HG03159 (cell line): ENCODE measurements around the gene RHOBTB3.
"Not testable (repeated sequence)": the region's sequence is repeated elsewhere in the genome, so short reads cannot be mapped to it uniquely, and the experiment has no call there.

ENCODE experiments used
- ATAC-seq: cut with Tn5 transposase; IDR thresholded peaks from one replicate; pipeline ENCODE4 v1.9.1; 2021; ENCODE audit warnings: mild to moderate bottlenecking, moderate library complexity; ENCODE audit not compliant: unreplicated experiment

The RHOBTB3 gene

GRCh38 chr5:95730730-95731570 is at the start of gene RHOBTB3:
Gene RHOBTB3 (plus strand): TSS chr5:95731336. CDS start chr5:95731683, 347 bp downstream.
- ATAC-seq, result peak; percentile 38

GRCh38 chr5:95682891-95683290 is 48.2 kb upstream of the RHOBTB3 start, which contains the start of gene SPATA9:
Gene SPATA9 (minus strand): TSS chr5:95682991. CDS start chr5:95682854, 137 bp downstream.
- ATAC-seq, result no peak

GRCh38 chr5:95684361-95684760 is 46.8 kb upstream of the RHOBTB3 start:
- ATAC-seq, result no peak

DNA sequence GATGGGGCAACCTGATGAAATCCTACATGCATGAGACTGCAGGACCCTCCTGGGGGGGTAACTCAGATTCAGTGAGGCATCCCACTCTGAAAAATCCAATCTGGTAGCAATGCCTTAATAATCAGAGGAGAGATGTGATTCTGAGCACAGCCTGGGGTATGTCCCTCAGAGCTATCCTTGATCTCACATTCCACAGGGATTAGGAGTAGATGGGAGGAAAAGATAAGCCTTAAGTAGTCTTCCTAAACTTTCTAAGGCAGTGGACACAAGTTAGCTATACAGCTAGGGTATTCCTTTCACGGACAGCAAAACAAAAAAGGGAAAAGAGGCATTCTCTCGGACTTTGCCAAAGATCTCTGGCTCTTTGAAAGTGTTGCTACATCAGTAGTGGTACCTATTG is 44.5 kb upstream of the RHOBTB3 start:
- ATAC-seq, result no peak

- no peak for ATAC-seq
Measured at GRCh38 chr5:95689680-95690079, 41.5 kb upstream of the RHOBTB3 start.

- ATAC-seq, result no peak
Measured at GRCh38 chr5:95690333-95690732, 40.8 kb upstream of the RHOBTB3 start.

DNA sequence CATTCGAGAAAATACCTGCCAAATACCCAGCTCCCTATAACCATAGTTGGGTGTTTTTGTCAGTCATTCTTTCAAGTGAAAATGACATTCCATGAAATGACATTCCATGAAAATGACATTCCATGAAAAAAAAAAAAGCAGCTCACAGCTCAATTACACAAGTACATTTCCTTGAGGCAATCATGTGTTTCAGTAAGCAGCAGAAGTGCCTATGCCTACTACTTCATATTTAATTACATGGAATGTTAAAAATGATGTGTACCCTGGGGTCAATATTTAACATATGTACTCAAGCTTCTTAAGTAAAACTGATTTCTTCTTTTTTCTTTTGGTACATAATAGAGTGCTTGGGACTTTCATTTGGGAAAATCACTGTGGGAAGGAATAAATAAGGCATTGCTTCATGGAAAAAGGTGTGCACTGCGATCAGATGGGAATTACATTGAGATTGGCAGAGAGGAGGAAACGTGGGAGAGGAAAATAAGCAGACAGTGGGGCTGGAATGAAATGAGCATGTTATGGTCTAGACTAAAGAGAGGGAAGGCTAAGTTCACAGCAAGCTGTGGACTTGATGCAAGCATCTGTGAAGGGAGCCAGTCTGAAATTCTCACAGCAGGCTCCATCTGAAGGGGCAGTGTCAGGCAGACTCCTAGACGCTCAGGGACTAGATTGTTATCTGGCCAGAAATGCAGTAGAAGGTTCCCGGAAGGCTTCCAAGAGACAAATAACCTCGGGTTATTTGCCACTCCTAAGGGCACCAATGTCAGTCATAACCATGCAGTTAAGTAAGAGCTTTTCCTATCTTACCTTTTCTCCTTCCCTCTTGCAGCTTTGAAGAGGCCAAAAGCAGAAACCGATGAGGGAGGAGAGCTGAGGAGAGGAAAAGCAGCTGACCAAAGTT is 33.1 kb upstream of the RHOBTB3 start:
- ATAC-seq, result no peak

DNA sequence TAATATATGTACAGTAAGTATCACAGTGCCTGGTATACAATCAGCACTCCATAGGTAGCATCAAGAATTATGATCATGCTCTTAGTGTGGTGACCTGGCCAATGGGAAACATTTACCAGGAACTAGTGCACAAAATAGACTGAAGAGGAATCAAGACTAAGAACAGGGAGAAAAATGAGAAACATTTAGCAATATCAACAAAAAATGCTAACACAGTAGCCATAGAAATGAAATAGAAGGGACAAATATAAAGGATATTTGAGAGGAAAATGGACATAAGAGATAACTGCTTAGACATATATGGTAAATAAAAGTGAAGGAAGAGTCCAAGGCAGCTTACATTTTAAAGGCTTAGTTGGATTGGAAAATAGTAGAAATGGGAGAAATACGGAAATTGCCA is 31.8 kb upstream of the RHOBTB3 start:
- no peak for ATAC-seq

GRCh38 chr5:95701074-95701473 is 30.1 kb upstream of the RHOBTB3 start:
- ATAC-seq, result no peak

DNA sequence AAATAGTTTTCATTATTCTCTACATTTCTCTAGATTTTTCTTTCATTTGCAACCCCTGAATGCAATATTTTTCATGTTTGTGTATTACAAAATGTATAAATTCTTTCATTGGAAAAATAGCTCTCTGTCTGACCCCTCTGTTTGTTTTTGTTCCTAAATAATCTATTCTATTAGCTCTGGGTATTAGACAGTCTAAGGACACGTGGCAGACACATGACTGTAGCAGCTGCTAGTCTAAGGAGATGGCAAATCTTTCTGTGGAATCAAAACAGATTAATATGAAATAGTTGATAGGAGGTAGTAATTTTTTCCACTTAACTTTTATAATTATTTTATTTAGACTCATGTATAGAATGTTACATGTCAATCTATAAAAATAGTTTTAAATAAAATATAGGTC is 27.0 kb upstream of the RHOBTB3 start:
- ATAC-seq, result no peak

DNA sequence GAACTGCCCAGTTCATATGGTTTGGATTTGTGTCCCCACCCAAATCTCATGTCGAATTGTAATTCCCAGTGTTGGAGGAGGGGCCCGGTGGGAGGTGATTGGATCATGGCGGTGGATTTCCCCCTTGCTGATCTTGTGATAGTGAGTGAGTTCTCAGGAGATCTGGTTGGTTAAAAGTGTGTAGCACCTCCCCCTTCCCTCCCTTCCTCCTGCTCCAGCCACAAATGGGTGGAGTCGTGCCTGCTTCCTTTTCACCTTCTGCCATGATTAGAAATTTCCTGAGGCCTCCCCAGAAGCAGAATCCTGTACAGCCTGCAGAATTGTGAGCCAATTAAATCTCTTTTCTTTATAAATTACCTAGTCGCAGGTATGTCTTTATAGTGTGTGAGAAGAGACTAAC is 24.9 kb upstream of the RHOBTB3 start:
- not testable (repeated sequence) for ATAC-seq

GRCh38 chr5:95707055-95707454 is 24.1 kb upstream of the RHOBTB3 start:
- ATAC-seq, result no peak

DNA sequence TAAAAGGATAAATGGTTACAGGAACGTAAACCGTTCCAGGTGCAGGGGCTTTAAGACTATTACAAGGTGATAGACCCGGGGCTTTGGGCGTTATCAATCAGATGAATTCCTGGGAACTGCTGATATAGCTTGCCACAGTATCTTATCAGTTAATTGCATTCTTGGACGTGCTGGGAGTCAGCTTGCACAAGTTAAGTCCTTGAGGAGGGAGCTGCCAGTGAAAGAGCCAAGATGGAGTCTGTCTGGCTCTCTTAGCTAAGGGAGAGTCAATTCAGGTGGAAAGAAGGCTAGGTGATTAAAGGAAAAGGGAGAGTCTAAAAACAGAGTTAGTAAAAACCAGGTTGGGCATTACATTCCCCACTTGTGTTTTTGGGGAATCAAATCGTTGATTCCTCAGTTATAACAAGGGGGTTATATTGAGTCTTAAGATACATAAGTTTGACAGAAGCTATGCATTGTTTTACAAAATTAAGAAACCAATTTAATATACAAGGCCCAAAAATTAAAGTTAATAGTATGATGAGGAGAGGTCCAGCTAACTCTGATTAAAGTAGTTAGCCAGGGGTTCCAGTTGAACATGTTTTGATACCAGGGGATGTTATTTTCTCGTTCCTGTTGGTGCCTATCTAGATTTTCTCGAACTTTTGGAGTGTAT is 23.5 kb upstream of the RHOBTB3 start:
- ATAC-seq, result not testable (repeated sequence)

GRCh38 chr5:95708876-95709275 is 22.3 kb upstream of the RHOBTB3 start:
- no peak for ATAC-seq

DNA sequence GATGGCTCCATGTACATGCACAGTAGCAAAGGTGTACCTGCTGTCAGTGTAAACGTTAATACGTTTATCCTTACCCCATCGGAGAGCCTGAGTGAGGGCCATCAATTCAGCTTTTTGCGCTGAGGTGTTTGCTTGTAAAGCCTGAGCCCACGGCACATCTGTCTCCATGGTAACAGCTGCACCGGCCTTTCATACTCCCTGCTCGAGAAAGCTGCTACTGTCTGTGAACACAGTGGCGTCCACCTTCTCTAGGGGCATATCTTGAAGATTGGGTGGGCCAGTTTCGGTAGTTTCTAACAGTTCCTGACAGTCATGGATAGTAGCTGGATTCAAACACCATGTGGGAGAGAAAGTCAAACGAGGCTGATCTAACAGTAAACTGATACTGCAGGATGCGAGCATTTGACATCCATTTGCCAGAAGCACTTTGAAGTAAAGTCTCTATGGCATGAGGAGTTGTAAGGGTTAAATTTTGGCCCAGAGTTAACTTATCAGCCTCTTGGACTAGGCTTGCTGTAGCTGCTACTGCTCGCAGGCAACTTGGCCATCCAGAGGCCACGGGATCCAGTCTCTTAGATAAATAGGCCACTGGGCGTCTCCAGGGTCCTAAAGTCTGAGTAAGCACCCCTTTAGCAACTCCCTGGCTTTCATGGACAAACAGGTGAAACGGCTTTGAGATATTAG is 21.0 kb upstream of the RHOBTB3 start:
- ATAC-seq, result no peak

- ATAC-seq, result not testable (repeated sequence)
Measured at GRCh38 chr5:95710651-95711500, 20.3 kb upstream of the RHOBTB3 start.

- no peak for ATAC-seq
Measured at GRCh38 chr5:95711501-95712346, 19.4 kb upstream of the RHOBTB3 start.

GRCh38 chr5:95712347-95712958 is 18.7 kb upstream of the RHOBTB3 start:
- ATAC-seq, result no peak
